CD14-positive monocyte (primary cell): Measurements from ENCODE around the gene SMIM20. TPM values are rescaled to one million over a fixed set of nuclear protein-coding genes. Genes with fewer than 3 reads are reported as not detected.

Experiments used
- DNase-seq, 3 donors: peaks; one replicate each; pipeline ENCODE4 v3.0.0-alpha.2; 2011 to 2022
- H2AFZ ChIP-seq: 2 replicates; pipeline ENCODE4 v1.6.0; 2012; ENCODE audit warnings: mild to moderate bottlenecking, low read depth, low read length, inconsistent platforms; ENCODE audit not compliant: insufficient read depth, poor library complexity, severe bottlenecking
- H3K27ac ChIP-seq, 2 donors: 1 replicate in 1 of 2; 2 replicates in 1 of 2; pipeline ENCODE4 v1.5.1; 2012 to 2013; ENCODE audit warnings: low read length in 2 of 2, control low read depth in 1 of 2, inconsistent platforms in 1 of 2, low read depth in 1 of 2, mild to moderate bottlenecking in 1 of 2
- H3K27me3 ChIP-seq, 2 donors: one replicate each; pipeline versions ENCODE4 v1.6.0 to v1.6.1; 2011 to 2013; ENCODE audit warnings: low read length in 2 of 2; ENCODE audit not compliant: control insufficient read depth in 2 of 2, insufficient read depth in 2 of 2
- H3K36me3 ChIP-seq, 2 donors: replicated peaks in 1 of 2; 1 replicate in 1 of 2; 2 replicates in 1 of 2; pipeline versions ENCODE4 v1.5.1 to v1.6.1; 2012 to 2013; ENCODE audit warnings: low read length in 2 of 2, control low read depth in 1 of 2, inconsistent platforms in 1 of 2, mild to moderate bottlenecking in 1 of 2; ENCODE audit not compliant: insufficient read depth in 2 of 2, control insufficient read depth in 1 of 2
- H3K4me1 ChIP-seq, 2 donors: 1 replicate in 1 of 2; 2 replicates in 1 of 2; pipeline versions ENCODE4 v1.5.1 to v1.6.1; 2012 to 2013; ENCODE audit warnings: low read length in 2 of 2, control low read depth in 1 of 2, inconsistent platforms in 1 of 2, mild to moderate bottlenecking in 1 of 2, moderate library complexity in 1 of 2; ENCODE audit not compliant: insufficient read depth in 2 of 2, control insufficient read depth in 1 of 2
- H3K4me2 ChIP-seq: replicated peaks from 2 replicates; pipeline ENCODE3; 2012; ENCODE audit warnings: low read length, moderate library complexity, mild to moderate bottlenecking; ENCODE audit not compliant: poor library complexity, severe bottlenecking; ENCODE audit errors: extremely low read depth
- H3K4me3 ChIP-seq, 3 experiments: fragments of 200-600 bp in 1 of 3; sonication (generic) in 1 of 3; replicated peaks in 1 of 3; 1 replicate in 2 of 3; 2 replicates in 1 of 3; pipeline ENCODE4 v1.5.1; 2011 to 2013; ENCODE audit warnings: low read length in 3 of 3, mild to moderate bottlenecking in 3 of 3, control low read depth in 2 of 3, low read depth in 2 of 3, inconsistent platforms in 1 of 3, moderate library complexity in 1 of 3
- H3K79me2 ChIP-seq: 2 replicates; pipeline ENCODE4 v1.6.0; 2012; ENCODE audit warnings: mild to moderate bottlenecking, control low read depth, inconsistent platforms, low read length, moderate library complexity; ENCODE audit not compliant: insufficient read depth
- H3K9ac ChIP-seq: 2 replicates; pipeline ENCODE4 v1.6.0; 2017; ENCODE audit warnings: low read length, mild to moderate bottlenecking; ENCODE audit not compliant: insufficient read depth, poor library complexity, severe bottlenecking
- H3K9me3 ChIP-seq, 2 donors: replicated peaks in 1 of 2; 1 replicate in 1 of 2; 2 replicates in 1 of 2; pipeline versions ENCODE4 v1.5.1 to v1.6.1; 2012 to 2013; ENCODE audit warnings: low read length in 2 of 2, control low read depth in 1 of 2; ENCODE audit not compliant: control insufficient read depth in 1 of 2, insufficient read depth in 1 of 2
- H4K20me1 ChIP-seq: 2 replicates; pipeline ENCODE4 v1.6.0; 2012; ENCODE audit warnings: mild to moderate bottlenecking, low read length, control low read depth, moderate library complexity; ENCODE audit not compliant: insufficient read depth
- H3K27ac Mint-ChIP-seq, 7 donors: one replicate each; pipeline ENCODE4 v1.8.0; 2020; ENCODE audit warnings: mild to moderate bottlenecking in 7 of 7, mixed read lengths in 7 of 7, moderate library complexity in 6 of 7, inconsistent platforms in 2 of 7
- H3K27me3 Mint-ChIP-seq, 3 donors: one replicate each; pipeline ENCODE4 v1.8.0; 2021 to 2022; ENCODE audit warnings: low read depth in 3 of 3, mild to moderate bottlenecking in 3 of 3, mixed read lengths in 3 of 3, moderate library complexity in 3 of 3, inconsistent platforms in 1 of 3
- H3K36me3 Mint-ChIP-seq, 2 donors: one replicate each; pipeline ENCODE4 v1.8.0; 2020; ENCODE audit warnings: mixed read lengths in 2 of 2, inconsistent platforms in 1 of 2, mild to moderate bottlenecking in 1 of 2
- H3K4me1 Mint-ChIP-seq: one replicate; pipeline ENCODE4 v1.8.0; 2020; ENCODE audit warnings: mild to moderate bottlenecking, mixed read lengths
- H3K4me3 Mint-ChIP-seq, 2 donors: one replicate each; pipeline ENCODE4 v1.8.0; 2020; ENCODE audit warnings: mild to moderate bottlenecking in 2 of 2, mixed read lengths in 2 of 2, moderate library complexity in 1 of 2
- H3K9me3 Mint-ChIP-seq, 7 donors: one replicate each; pipeline ENCODE4 v1.8.0; 2020 to 2022; ENCODE audit warnings: mixed read lengths in 7 of 7, mild to moderate bottlenecking in 6 of 7, moderate library complexity in 6 of 7, inconsistent platforms in 2 of 7
- CTCF ChIP-seq: fragments of 200-600 bp; IDR thresholded peaks from one replicate; pipeline ENCODE4 v1.8.0; 2022; ENCODE audit warnings: antibody characterized with exemption, mild to moderate bottlenecking
- WGBS: methylation state at CpG from one replicate; pipeline ENCODE4 v1.1.5; 2013; ENCODE audit warnings: missing lambda C conversion rate; ENCODE audit not compliant: insufficient coverage; 5-methylcytosine and 5-hydroxymethylcytosine counted together
- intact Hi-C, 2 donors: fragments of 100-400 bp; cut with micrococcal nuclease; formaldehyde crosslinking; loops; one replicate each; pipeline versions ENCODE4 v1.15.0 to v1.15.1; 2023
- polyA plus RNA-seq, 3 donors: library from polyadenylated mRNA; depleted of rRNA in 1 of 3; unstranded in 2 of 3; stranded (reverse) in 1 of 3; fragments of 300-500 nt in 2 of 3; fragments of >200 nt in 1 of 3; fragmentation: Illumina TruSeq in 2 of 3; gene quantifications; 1 replicate in 2 of 3; 2 replicates in 1 of 3; pipeline ENCODE4 v1.2.3, GENCODE V29; 2012 to 2021

Gene SMIM20
- polyA plus RNA-seq, 3 donors = 10.4 to 38.1 (median 33.7) TPM

- no peak overlapping the region for H3K4me2 ChIP-seq
- H3K36me3 ChIP-seq = no peaks in the 10 kb centered on the region
- H3K27me3 ChIP-seq = no peaks in the 10 kb centered on the region
- no peak overlapping the region for H2AFZ ChIP-seq
- intact Hi-C loops = no loop called here
- no peaks in the 10 kb centered on the region for H3K79me2 ChIP-seq
- no peak overlapping the region for H3K4me3 ChIP-seq
- no peak for DNase-seq
- 88% methylated on average over 9 of the region's 10 CpGs for WGBS
- H3K4me1 ChIP-seq = no peaks in the 10 kb centered on the region
- H3K9me3 Mint-ChIP-seq = no peaks in the 10 kb centered on the region
- H3K27ac ChIP-seq = no peak overlapping the region
- no peaks in the 10 kb centered on the region for H3K36me3 Mint-ChIP-seq
- no peak overlapping the region for H3K27ac Mint-ChIP-seq
- no peak for TF ChIP-seq CTCF
- H3K9me3 ChIP-seq = no peaks in the 10 kb centered on the region
- H3K9ac ChIP-seq = no peak overlapping the region
- H4K20me1 ChIP-seq = no peaks in the 10 kb centered on the region
- peaks cover 0 to 1% (median 0%) of the 10 kb centered on the region in 3 donors for H3K27me3 Mint-ChIP-seq
- H3K4me3 Mint-ChIP-seq = no peak overlapping the region
- peaks cover 7% of the 10 kb centered on the region for H3K4me1 Mint-ChIP-seq
Measured at GRCh38 chr4:25901030-25901430, 13.0 kb upstream of the SMIM20 start.

- Mint-ChIP-seq H3K36me3 (no peaks in the 10 kb centered on the region), H3K4me3 (no peak overlapping the region), H3K9me3 (peaks cover 0 to 10% (median 3%) of the 10 kb centered on the region in 7 donors), H3K27me3 (peaks cover 0 to 1% (median 1%) of the 10 kb centered on the region in 3 donors), H3K4me1 (peaks cover 10% of the 10 kb centered on the region), H3K27ac (peak overlapping the region in 4 of 7 donors; percentile 2 to 26 (median 9))
- Histone ChIP-seq H3K27me3 (no peaks in the 10 kb centered on the region), H3K27ac (no peak overlapping the region), H4K20me1 (no peaks in the 10 kb centered on the region), H3K9ac (no peak overlapping the region), H3K79me2 (no peaks in the 10 kb centered on the region), H2AFZ (no peak overlapping the region), H3K4me2 (no peak overlapping the region), H3K4me1 (no peaks in the 10 kb centered on the region), H3K9me3 (no peaks in the 10 kb centered on the region), H3K4me3 (no peak overlapping the region), H3K36me3 (no peaks in the 10 kb centered on the region)
- intact Hi-C loops = no loop called here
- 80% methylated on average over 4 of the region's 8 CpGs for WGBS
- DNase-seq = no peak
- TF ChIP-seq CTCF = no peak
Measured at GRCh38 chr4:25903900-25904747, 9.9 kb upstream of the SMIM20 start.
